AG04449 (cell line): ENCODE measurements around the gene CADPS2.

Experiments
- CTCF ChIA-PET: fragments of 350-600 bp; formaldehyde crosslinking; extraction: SDS; loops from one replicate; lab custom pipeline; 2021; ENCODE audit warnings: antibody characterized with exemption; lab: Yijun Ruan, JAX
- POLR2A ChIA-PET: fragments of 400-600, 350-600 bp; formaldehyde crosslinking; extraction: SDS; loops from one replicate; lab custom pipeline; 2020; ENCODE audit warnings: antibody characterized with exemption, inconsistent platforms; lab: Yijun Ruan, JAX
- DNase-seq: peaks from one replicate; pipeline ENCODE4 v3.0.0-alpha.2; 2010; ENCODE audit warnings: low read depth, low spot score
- H3K4me3 ChIP-seq: 2 replicates; pipeline ENCODE4 v1.5.1; 2011; ENCODE audit warnings: low read depth, mild to moderate bottlenecking, control low read depth, low read length
- TF ChIP-seq, protein P1 (sequence below): IDR thresholded peaks from one replicate; pipeline ENCODE4 v1.5.1; 2011; ENCODE audit warnings: mild to moderate bottlenecking, moderate library complexity, low read length, control low read depth, inconsistent platforms; ENCODE audit not compliant: insufficient read depth; ENCODE audit errors: missing control alignments

CADPS2 gene

DNA sequence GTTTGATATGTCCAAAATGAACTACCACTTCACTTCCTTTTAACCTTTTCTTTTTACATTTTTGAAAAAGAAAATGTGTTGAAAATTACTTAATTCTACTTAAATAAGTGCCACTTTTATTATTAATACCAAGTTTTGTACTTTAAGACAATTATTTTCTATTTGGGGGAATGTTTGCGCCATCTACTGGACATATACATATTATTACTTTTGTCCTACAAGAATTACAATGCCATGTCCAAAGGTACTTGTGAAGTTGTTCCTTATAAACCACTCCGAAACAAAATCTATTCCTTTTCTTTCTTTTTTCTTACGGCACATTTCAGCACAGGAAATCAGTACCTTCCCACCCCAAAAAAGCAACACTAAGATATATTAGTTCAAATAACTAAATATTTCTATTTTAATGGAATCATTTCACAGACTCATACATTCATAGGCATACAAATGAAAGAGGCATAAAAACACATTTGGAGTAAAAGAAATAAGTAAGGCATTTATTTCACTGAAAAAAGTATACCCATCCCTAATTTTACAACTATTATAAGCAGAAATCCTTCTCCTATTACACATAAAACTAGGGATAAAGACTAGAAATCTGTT lies 357.3 kb downstream of the CADPS2 start:
- H3K4me3 ChIP-seq = no peak overlapping the region
- ChIA-PET CTCF (interaction anchor here (0.8 to 5.2 kb wide), 11 partner anchors 9 to 533 kb away, joined by 3 to 41 read pairs (median 3); no protein-coding TSS in a partner anchor), POLR2A (no interaction called here)
- TF ChIP-seq, protein P1, sequence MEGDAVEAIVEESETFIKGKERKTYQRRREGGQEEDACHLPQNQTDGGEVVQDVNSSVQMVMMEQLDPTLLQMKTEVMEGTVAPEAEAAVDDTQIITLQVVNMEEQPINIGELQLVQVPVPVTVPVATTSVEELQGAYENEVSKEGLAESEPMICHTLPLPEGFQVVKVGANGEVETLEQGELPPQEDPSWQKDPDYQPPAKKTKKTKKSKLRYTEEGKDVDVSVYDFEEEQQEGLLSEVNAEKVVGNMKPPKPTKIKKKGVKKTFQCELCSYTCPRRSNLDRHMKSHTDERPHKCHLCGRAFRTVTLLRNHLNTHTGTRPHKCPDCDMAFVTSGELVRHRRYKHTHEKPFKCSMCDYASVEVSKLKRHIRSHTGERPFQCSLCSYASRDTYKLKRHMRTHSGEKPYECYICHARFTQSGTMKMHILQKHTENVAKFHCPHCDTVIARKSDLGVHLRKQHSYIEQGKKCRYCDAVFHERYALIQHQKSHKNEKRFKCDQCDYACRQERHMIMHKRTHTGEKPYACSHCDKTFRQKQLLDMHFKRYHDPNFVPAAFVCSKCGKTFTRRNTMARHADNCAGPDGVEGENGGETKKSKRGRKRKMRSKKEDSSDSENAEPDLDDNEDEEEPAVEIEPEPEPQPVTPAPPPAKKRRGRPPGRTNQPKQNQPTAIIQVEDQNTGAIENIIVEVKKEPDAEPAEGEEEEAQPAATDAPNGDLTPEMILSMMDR = no peak
- DNase-seq = no peak

DNA sequence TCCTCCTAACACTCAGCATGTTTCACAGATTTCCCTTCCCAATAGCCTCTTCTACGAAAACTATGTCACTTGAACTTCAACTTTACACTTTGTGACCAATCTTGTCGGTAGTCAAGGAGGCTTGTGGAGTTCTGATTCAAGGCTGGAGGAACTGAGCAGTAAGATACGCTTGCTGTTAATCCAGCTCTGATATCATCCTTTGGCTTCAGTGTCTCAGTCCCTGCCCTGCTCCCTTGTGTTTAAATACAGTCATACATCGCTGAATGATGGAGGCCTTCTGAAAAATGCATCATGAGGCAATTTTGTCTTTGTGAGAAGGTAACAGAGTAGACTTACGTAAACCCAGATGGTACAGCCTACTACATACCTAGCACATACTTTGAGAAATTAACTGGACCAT lies 360.9 kb downstream of the CADPS2 start:
- CTCF ChIA-PET = interaction anchor here (1.5 kb wide), 1 partner anchor 12 kb away, joined by 4 read pairs; no protein-coding TSS in a partner anchor
- TF ChIP-seq, protein P1 = no peak
- H3K4me3 ChIP-seq = no peak overlapping the region
- DNase-seq = no peak
- POLR2A ChIA-PET = no interaction called here

DNA sequence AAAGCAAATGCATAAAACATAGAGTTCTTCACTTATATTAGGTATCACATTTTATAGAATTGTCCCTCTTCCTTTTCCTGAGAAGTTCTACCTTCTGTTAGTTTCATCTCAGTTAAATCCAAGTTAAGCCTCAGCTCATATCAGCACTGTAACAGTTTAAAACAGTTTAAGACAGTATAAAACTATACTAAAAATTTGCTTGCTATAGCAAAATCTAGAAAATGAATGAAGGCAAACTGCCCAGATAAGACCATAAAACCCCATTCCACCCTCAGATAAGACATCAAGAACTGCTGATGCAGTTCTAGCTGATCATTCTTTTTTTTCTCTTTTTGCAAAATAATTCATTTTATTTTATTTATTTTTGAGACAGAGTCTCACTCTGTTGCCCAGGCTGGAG lies 364.5 kb downstream of the CADPS2 start:
- TF ChIP-seq, protein P1 = no peak
- ChIA-PET CTCF (interaction anchor here (1.2 kb wide), 1 partner anchor 11 kb away, joined by 5 read pairs; no protein-coding TSS in a partner anchor), POLR2A (no interaction called here)
- no peak overlapping the region for H3K4me3 ChIP-seq
- no peak for DNase-seq

DNA sequence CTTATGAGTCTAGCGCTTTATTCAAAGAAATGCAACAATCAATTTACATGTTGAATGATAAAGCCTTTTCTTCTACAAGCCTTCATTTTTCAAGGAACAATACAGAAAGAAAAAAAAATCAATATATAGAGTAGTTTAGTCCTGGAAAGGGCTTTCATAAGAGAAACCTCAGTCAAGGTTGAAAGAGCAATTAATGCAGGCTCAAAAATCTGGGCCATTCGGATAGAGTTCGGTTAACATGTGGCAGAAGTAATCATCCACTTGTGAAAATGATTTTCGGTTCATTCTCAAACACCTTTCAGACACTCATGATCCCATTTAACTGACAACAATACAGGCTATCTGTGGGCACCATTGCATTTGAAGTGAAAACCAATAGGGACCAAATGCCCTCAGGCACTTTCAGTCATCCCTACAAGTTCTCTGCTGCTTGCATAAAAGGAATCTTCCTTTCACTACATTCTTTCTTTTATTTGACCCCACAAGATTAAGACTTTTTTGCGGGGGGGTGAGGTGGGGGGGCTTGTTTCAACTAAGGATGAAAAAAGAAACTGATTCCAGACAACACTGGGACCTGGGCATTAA lies 365.2 kb downstream of the CADPS2 start:
- no peak for DNase-seq
- H3K4me3 ChIP-seq = no peak overlapping the region
- CTCF ChIA-PET = no interaction called here
- POLR2A ChIA-PET = no interaction called here
- TF ChIP-seq, protein P1 = no peak

DNA sequence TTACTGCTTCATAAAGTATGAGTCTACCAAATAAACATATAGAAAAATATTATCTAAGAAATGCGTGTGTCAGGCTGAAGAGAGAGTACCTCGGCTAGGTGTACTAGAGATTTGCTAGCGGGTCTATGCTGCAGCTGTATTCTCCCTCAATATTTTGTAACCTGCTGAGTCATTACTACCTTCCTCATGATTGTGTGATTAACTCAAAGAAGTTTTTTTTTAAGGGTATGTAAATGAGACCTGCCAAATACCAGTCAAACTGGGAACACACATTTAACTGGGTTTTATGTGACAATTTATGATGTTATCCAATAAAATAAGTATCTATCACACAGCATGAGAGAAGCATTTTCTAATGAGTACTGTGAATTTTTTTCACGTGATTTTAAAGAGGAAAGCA lies 367.8 kb downstream of the CADPS2 start:
- H3K4me3 ChIP-seq = no peak overlapping the region
- TF ChIP-seq, protein P1 = no peak
- POLR2A ChIA-PET = no interaction called here
- CTCF ChIA-PET = no interaction called here
- DNase-seq = no peak

DNA sequence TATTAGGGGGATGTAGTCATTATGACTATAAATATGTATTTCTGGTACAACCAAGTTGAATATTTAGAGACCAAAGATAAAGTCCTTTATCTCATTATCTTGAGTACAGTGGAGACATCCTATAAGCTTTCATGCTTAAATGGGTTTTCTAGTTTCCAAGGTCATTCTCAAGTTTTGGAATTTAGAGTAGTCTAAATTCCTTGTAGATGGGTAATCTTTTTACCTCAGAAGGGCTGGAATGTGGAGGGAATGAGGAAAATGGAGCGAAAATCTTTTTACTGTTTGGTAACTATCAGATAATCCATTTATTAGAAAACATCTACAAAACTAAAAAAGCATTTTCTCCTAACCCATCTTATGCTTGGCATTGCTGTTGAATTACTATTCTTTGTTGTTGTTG lies 368.7 kb downstream of the CADPS2 start:
- POLR2A ChIA-PET = no interaction called here
- H3K4me3 ChIP-seq = no peak overlapping the region
- TF ChIP-seq, protein P1 = no peak
- DNase-seq = no peak
- CTCF ChIA-PET = no interaction called here
